T follicular helper cell (primary cell): ENCODE results near the gene LCA5L.
A peak's percentile ranks its signal among the peaks of the same experiment; 100 is the strongest.

Experiments used
- DNase-seq: peaks from one replicate; pipeline ENCODE4 v3.0.0-alpha.2; 2020; ENCODE audit warnings: low read depth
- total RNA-seq, 2 experiments: gene quantifications; one replicate each; lab custom pipeline; 2026; lab: John Stamatoyannopoulos, UW

LCA5L gene
- total RNA-seq: 0.39 to 0.60 reads per million in 2 experiments

DNA sequence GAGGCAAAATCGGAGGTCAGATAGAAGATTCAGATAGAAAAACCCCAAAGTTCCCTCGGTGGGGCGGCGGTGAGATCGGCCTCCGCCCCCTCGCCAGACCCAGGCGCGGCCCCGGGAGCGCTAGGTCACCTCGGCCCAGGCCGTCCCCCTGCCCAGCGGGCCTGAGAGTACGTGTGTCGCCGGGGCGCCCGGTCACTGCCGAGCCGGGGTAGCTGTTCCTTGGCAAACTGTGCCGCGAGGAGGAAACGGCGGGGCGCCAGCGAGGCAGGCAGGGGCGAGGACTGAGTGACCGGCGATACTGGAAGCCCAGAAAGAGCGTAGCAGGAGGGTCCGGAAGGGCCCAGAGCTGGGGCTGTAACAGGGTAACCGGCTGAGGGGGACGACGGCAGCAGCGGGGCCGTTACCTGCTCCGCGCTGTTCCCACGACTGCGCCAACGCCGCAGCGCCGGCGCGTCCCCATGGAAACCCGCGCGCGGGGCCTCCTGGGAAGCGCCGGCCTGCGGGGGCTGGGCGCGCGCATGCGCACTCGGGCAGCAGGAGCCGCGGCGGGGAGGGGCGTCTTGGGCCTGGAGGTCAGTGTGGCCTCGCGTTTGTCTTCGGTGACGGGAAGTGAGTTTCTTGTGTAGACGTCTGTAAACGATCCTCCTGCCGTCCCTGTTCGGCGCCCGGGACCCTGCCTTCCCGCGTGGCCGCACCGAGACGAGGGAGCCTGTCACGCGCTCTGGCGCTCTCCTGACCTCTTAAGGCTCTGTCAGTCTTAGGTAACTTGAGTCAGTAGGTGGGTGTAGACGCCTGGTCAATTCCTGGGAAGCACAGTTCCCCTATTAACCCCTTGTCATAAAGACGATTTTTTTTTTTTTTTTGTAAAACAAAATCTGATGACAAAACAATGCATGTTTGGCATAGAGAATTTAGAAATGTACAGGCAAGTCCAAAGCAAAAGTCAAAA is at the start of gene LCA5L:
LCA5L (minus strand) TSS at position 458 of the 949 bp plus-strand sequence. CDS start 17,285 bp downstream, outside the sequence.
- DNase-seq: peak; percentile 80

DNA sequence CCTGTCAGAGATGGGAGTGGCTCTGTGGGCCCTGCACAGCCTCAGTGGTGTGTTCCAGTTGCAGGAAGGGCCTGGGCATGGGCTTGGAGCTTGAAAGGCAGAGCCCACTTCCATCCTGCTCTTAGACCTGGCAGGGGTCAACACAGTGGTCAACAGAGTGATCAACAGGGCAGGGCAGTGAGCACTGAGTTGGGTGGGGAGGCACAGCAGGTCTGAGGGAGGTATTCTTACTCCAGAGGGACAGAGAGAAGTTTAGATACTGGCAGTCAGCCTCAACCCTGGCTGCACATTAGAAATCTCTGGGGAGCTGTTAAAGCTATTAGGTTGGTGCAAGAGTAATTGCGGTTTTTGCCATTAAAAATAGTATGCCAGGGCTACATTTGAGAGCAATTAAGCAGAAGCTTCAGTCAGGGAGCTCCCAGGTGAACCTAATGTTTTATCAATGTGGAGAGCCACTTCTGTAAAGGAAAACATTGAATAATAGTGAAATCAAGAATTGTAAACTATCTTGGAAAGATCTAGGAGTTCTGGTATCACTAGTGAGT is 43.9 kb upstream of the LCA5L start:
- no peak for DNase-seq

DNA sequence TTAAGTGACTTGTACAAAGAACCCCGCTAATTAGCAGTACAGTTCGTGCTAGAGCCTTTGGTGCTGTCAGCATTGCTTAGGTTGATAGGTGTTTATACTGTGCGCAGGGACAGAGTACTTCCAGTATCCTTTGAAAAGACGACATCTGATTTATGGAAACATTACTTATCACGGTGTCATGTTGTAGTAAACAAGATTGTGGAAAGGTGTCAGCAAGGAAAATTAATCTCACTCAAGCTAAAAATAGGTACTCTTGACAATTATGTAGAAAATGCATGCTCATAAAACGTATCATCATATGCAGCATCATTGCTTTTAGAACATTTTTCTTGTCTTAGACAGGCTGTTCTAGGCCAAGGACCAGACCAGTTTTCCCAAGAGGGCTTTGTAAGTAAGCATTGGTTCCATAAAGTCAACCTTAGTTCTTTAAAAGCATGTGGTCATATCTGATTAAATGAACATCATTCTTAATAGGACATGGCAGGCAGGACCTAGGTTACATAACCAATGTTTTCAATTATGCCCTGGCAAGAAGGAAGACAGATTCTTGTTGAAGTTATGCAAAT is 39.2 kb upstream of the LCA5L start:
- DNase-seq: no peak

DNA sequence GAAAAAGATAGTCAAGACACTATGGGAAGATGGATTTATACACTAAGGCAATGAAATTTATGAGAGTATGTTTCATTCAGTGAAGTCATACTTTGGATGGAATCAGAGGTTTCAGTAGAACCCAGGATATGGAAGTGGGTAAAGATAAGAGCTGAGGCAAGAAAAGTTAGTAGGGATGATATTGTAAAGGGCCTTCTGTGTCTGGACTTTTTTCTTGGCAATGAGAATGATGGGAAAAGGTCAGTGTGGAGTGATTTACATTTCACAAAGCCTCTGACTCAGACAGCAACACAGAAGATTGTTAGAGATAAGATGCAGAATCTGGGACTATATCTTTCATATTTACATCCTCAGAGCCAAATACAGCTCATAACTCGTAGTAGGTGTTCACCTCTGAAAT is 38.3 kb upstream of the LCA5L start:
- DNase-seq: no peak

DNA sequence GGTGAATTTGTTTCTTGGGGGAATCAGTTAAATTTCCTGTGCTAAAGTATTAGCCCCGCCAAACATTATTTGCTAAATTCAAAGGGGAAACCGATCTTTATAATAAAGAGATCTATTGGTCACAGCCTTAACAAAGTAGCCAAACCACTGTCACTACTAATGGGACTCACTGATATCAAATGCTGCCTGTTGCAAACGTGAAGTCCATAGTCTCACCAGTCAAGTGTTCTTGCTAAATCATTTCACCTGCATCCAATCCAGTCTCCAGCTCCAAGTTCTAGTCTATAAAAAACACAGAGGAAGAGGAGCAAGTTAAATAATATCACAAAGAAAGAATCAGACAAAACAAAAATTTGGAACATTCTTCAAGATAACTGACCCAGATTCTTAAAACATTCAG is 36.3 kb upstream of the LCA5L start:
- no peak for DNase-seq

DNA sequence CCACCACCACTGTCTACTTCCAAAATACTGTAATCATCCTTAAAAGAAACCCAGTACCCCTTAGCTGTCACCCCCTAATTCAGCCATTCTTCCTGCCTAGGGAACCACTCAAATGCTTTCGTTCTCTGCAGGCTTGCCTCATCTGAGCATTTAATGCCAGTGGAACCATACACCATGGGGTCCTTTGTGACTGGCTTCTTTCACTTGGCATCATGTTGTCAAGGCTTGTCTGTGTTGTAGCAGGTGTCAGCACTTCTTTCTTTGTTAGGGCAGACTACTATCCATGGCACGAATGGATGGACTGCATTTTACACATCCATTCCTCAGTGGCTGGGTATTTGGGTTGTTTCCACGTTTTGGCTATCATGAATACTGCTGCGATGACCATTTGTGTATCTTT is 34.7 kb upstream of the LCA5L start:
- DNase-seq: no peak

DNA sequence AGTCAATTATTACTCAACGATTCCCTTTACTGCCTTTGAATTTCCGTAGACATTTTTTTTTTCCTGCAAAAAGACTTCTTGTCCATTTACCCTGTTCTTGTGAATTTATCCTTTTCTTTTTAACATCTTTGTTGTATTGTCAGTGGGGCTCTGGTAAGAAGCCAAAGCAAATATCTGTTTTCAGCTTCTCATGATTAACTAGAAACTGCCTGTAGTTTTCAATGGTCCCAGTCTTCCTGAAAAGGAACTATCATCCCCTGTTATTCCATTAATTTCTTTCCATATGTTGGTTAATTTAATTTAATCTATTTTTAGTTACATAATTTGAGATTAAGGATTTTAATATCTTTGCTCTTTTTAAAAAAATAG is 34.2 kb upstream of the LCA5L start:
- DNase-seq: no peak

DNA sequence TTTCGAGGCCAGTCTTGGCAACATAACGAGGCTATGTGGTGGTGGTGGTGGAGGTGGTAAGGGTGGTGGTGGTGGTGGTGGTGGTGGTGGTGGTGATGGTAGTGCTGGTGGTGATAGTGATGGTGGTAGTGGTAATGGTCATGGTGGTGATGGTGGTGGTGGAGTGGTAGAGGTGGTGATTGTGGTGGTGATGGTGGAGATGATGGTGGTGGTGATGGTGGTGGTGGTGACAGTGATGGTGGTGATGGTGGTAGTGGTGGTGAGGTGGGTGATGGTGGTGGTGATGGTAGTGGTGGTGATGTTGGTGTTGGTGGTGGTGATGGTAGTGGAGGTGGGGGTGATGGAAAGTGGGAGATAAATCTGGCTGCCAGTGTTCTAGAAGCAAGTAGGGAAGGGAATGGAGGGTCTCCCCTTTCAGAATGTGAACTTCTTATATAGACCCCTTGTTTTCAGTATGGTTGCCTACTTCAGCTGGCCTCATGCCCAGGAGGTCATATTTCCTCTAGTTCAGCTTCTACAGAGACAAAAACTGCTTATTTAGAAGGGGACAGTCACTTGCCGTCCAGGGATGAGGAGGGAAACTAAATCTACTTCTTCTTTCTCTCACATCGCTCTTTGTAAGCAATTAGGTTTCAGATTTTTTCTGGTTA is 33.7 kb upstream of the LCA5L start:
- no peak for DNase-seq

DNA sequence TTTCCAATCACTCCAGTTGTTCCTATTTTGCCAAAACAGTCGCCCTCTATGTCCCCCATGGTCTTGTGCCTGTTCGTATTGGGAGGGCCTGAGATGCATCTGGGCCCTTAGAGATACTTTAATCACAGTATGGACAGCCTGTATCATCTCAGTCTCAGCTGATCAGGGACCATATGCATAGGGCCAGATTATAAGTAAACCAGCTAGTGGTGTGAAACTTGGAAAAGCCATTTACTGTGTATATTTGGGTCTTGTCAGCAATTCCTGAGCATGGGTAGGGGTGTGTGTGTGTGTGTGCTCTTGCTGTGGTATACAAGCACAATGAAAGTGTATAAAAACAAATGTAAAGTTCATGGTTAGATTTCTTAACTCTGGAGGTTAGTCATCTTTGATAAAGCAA is 29.0 kb upstream of the LCA5L start:
- DNase-seq: no peak

DNA sequence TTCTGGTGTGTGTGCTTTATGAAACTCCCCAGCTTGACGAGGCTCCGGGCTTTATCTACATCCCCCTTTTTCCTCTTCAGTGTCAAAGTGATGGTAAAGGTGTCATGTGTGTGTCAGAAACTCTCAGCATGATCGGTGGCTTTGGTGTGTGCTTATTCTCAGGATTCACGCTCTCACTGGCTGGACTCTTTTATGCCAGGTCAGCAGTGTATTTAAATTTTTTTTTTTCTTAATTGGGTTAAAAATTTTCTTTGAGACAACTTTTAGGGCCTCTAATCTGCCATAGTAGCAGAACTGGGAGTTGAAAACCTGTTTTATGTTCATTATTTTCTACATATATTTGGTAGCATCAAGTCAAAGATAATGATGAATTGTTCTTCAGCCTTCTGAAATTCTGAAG is 27.2 kb upstream of the LCA5L start:
- no peak for DNase-seq

DNA sequence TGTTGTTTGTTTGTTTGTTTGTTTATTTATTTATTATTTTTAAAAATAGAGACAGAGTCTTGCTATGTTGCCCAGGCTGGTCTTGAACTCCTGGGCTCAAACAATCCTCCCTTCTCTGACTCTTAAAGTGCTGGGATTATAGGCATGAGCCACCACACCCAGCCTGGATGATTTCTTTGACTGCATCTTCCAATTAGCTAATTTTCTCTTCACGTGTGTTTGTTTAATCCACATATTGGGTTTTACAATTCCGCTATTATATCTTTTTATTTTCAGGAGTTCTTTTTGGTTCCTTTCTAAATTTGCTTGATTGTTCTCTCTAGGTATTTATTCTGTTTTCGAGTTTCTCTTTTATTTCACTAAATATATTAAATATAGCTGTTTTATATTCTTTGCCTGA is 26.0 kb upstream of the LCA5L start:
- no peak for DNase-seq

DNA sequence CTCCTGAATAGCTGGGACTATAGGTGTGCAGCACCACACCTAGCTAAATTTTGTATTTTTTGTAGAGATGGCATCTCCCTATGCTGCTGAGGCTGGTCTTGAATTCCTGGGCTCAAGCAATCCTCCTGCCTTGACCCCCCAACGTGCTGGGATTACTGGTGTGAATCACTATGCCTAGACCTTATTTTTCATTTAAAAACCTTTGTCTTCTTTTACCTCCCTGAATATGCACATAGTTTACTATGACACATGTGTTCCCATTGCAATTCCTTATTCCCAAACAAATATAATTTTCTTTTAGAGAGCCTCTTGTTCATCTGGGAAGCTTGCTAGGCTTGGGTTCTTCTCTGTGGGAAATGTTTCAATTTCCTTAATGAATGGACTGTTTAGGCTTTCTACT is 23.0 kb upstream of the LCA5L start:
- no peak for DNase-seq

DNA sequence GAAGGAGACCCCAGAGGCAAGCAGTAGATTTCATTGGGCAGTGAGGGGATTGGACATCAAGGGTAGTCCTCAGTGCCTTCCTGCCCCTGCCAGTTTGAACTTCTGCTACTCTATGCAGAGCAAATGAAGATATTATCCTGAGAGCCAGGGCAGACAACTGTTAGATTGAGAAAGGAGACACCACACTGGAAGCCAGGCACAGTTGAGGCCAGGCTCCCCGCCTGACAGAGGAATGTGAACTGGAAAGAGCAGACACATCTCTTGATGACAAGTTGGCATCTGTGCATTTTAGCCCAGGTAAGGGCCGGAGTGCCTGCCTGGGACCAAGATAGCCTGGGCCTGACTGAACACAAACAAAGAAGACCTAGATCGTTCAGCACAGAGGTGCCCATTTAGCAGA is 22.2 kb upstream of the LCA5L start:
- DNase-seq: no peak

DNA sequence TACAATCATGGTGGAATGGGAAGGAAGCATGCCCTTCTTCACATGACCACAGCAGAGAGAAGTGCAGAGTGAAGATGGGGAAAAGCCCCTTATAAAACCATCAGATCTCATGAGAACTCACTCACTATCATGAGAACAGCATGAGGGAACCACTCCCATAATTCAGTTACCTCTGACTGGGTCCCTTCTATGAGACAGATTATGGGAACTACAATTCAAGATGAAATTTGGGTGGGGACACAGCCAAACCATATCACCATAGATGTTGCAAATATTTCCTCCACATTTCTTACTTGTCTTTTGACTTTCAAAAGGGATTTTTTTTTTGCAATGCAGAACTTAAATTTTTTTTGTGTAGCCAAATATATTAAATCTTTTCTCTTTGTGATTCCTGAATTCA is 21.0 kb upstream of the LCA5L start:
- DNase-seq: no peak

DNA sequence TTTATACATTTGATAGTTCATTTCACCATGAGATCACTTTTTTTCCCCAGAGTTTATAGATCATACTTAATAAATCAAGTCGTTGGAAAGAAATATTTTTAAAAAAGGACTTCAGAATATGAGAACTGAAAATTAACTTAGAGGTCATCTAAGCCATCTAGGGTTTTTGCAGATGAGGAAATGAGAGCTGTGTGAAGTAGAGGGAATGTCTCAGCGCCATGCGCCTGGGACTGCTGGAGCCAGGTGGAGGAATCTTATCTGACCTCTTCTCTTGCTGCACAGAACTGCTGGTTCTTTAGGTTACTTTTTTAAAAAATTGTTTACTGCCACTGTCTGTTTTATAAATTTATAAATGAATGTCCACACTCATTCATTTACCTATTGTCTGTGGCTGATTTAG is 17.7 kb upstream of the LCA5L start:
- no peak for DNase-seq

DNA sequence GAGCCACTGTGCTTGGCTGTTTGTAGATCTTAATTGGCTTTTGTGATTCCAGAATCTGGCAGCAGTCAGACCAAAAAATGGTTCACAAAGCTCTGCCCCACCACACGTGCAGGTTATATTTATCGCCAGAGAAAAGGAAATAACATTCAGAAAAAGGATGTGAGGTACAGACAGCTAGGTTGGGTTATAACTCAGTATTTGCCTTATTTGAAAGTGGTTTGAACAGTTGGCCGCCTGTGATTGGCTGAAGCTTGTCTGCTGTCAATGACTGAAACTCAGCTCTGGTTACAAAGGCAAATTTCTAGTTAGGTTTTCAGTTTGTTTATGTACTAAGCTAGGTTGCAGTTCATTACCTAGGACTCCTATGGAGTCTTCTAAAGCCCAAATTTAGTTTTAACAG is 15.8 kb upstream of the LCA5L start:
- no peak for DNase-seq

DNA sequence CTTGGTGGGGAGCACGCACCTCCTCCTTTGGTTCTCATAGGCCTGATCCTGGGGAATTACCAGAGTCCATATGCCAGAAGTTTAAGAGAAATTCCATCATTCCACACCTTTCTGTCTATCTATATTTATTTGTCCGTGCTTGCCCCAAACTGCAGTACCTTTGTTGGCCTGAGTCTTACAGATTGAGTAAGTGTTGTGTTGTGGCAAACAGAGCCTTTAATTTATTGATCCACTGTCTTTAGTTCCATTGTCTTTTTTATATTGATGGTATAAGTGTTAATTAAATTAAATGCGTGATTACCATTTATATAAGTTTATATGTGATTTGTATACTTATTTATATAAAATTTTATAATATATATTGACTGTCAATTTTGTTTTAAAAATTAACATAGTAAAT is 11.1 kb upstream of the LCA5L start:
- no peak for DNase-seq

DNA sequence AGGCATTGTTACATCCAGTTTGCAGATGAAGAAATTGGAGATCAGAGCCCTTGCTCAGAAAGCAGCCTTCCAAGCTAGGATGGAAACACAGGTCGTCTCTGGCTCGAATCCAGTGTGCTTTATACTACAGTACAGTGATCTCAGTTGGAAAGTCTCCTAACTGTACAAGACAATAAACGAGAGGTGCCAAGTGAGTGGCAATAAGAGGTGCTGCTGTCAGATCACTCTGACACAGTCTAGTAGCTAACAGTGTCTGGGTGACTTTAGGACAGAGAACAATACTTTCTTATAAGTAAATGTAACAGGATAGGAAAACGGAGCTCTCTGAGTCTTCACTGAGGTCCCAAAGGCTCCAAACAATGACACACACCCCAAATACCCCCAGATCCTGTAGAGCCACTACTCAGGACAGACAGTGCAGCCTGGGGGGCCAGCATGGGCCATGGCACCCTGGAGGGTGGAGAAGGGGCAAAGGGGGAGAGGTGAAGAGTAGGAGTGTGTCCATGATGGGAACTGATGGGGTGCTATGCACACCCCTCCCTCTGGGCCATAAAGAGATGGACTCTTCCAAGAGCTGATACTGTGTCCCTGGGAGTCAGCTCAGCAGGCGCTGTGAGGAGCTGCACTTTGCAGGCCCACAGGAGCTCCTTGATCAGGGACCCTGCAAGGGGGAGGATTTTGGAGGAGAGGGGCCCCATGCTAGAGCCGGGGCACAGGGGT is 9.5 kb upstream of the LCA5L start:
- no peak for DNase-seq

DNA sequence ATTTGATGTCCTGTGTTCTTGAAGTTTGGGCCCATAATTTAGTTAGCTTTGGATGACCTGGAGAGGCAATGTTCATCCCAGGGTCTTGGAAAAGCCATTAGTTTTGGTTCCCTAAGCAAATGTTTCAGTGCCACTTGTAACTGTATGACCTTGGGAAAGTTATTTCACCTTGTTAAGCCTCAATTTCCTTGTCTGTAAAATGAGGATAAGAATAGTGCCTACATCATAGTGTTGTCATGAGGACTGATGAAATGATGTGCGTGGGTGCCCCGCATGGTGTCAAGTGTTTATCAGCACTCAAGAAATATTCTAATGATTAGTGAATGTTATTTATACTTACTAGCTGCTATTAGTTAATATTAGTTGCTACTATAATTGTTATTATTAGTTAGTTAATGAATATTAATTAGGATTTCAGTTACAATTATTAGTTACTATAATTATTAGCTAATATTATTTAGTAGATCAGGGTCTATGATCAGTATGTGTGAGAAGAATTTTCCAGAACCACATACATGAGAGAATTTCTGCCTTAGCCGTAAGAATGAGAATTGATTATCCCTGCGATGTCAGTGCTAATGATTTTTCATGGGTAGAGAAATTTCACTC is 8.1 kb upstream of the LCA5L start:
- no peak for DNase-seq

DNA sequence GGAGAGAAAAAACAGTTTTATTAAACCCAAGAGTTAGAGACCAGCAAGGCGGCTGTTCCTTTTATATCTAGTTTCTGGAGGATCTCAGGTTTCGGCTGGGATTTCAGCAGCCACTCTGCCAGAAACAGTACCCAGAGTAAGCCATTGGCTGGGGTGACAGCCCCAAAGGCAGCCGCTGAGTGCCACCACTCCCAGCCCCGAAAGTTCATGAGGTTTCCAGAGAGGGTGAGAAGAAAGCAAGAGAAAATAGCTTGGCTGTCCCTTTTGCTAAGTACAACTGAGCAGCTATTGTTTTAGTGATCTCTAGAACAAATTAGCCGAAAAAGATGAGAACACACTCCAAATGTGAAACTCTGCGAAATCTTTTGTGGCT is 7.4 kb upstream of the LCA5L start:
- DNase-seq: no peak

DNA sequence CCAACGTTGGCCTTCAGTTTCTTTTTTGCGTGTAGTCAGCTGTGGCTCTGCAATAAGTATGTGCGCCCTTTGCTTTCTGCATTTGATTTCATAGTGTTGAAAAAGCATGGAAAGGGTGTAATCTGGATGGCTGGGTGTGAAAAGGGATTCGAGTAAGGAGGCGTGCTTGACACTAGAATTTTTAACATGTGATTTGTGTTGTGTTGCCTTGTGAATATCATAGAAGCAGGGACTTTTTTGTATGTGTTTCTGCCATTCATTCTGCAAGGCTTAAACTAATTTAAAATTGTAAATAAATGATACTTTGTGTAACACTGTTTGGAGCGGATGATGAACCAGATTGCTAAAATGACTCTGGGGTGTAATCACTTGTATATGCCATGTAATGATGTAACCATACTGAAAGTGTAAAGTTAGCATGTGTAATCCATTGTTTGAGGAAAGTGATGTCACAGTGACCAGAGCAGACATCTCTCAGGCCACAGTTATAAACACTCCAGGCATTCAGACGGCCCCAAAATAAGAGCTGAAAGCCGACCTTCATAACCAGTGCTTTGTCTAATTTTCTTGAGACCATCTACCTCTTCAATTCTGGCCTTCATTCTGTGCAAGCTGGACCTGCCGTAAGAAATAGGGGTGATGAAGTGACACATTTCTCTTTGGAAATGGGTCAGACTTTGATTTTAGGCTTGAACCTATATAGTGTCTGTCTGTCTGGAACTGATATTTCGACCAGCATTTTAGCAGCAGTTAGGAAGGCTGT is 6.8 kb upstream of the LCA5L start:
- DNase-seq: no peak
